Fibroblast of villous mesenchyme (primary cell): ENCODE data around the gene HSPD1. TPM values are rescaled to one million over a fixed set of nuclear protein-coding genes. Genes with fewer than 3 reads are reported as not detected.

Experiments used
- DNase-seq: peaks from one replicate; pipeline ENCODE4 v3.0.0-alpha.2; 2010; ENCODE audit warnings: low read depth
- H3K4me3 ChIP-seq: 2 replicates; pipeline ENCODE4 v1.5.1; 2011; ENCODE audit warnings: low read depth, mild to moderate bottlenecking, low read length
- CTCF ChIP-seq: IDR thresholded peaks from 2 replicates; pipeline ENCODE4 v1.5.1; 2012; ENCODE audit warnings: low read depth, mild to moderate bottlenecking, low read length; ENCODE audit not compliant: insufficient read depth
- small RNA-seq: library from RNA; depleted of rRNA; stranded (forward); fragments of <200 nt; gene quantifications from one replicate; pipeline ENCODE3, GENCODE V24; 2012
- total RNA-seq: library from RNA; depleted of rRNA; stranded (reverse); fragments of >200 nt; gene quantifications from 2 replicates; pipeline ENCODE4 v1.2.3, GENCODE V29; 2012

HSPD1 gene
- total RNA-seq, 1 donor: 185 TPM

- no peak for DNase-seq
Observed at GRCh38 chr2:197446844-197447243, 52.8 kb downstream of the HSPD1 start.

GRCh38 chr2:197445746-197446145 lies 53.9 kb downstream of the HSPD1 start:
- no peak for TF ChIP-seq CTCF
- no peak overlapping the region for H3K4me3 ChIP-seq
- DNase-seq: no peak

More at GRCh38 chr2:197446844-197447243, 52.8 kb downstream of the HSPD1 start:
- H3K4me3 ChIP-seq: no peak overlapping the region
- no peak for TF ChIP-seq CTCF

- TF ChIP-seq CTCF: no peak
- no peak overlapping the region for H3K4me3 ChIP-seq
Observed at GRCh38 chr2:197442857-197443256, 56.8 kb downstream of the HSPD1 start.

GRCh38 chr2:197437380-197437779 lies 62.3 kb downstream of the HSPD1 start:
- no peak overlapping the region for H3K4me3 ChIP-seq
- no peak for DNase-seq
- TF ChIP-seq CTCF: no peak

More at GRCh38 chr2:197442857-197443256, 56.8 kb downstream of the HSPD1 start:
- DNase-seq: no peak

Small RNA genes within 50 kb of the gene (small RNA-seq; reads per million reads assigned to genes)
- gene AC020550.1: not detected
- not detected for gene RNU6-1029P

Other genes starting within 250 kb of the HSPD1 start
- 3.9 and 7.7 TPM in 2 replicates for gene ANKRD44, start 189.1 kb downstream of the HSPD1 start, total RNA-seq
- gene SF3B1, start 64.8 kb downstream of the HSPD1 start, total RNA-seq: 185 and 247 TPM in 2 replicates
- 49.0 and 69.5 TPM in 2 replicates for gene COQ10B, start 46.3 kb downstream of the HSPD1 start, total RNA-seq
- 34.1 and 58.3 TPM in 2 replicates for gene HSPE1, start 539 bp upstream of the HSPD1 start, total RNA-seq
- 30.3 and 44.5 TPM in 2 replicates for gene MOB4, start 16.2 kb upstream of the HSPD1 start, total RNA-seq
- 4.7 and 6.4 TPM in 2 replicates for gene RFTN2, start 175.7 kb upstream of the HSPD1 start, total RNA-seq
- gene MARS2, start 205.5 kb upstream of the HSPD1 start, total RNA-seq: 3.9 and 5.2 TPM in 2 replicates